Adipocyte (in vitro differentiated cells): ENCODE measurements around the gene AFG1L.

Experiments
- DNase-seq: peaks from one replicate; pipeline ENCODE4 v3.0.0-alpha.2; 2015; ENCODE audit warnings: low read depth
- H3K27me3 ChIP-seq: replicated peaks from 2 replicates; pipeline ENCODE4 v1.7.0; 2013; ENCODE audit warnings: mild to moderate bottlenecking, low read length, moderate library complexity; ENCODE audit not compliant: control insufficient read depth, insufficient read depth
- H3K36me3 ChIP-seq: 2 replicates; pipeline ENCODE4 v1.7.0; 2013; ENCODE audit warnings: low read length, mild to moderate bottlenecking, moderate library complexity; ENCODE audit not compliant: control insufficient read depth, insufficient read depth, severe bottlenecking
- H3K4me1 ChIP-seq: 2 replicates; pipeline ENCODE4 v1.7.0; 2013; ENCODE audit warnings: mild to moderate bottlenecking, low read length, moderate library complexity; ENCODE audit not compliant: control insufficient read depth, insufficient read depth
- H3K4me3 ChIP-seq: 2 replicates; pipeline ENCODE4 v1.7.0; 2013; ENCODE audit warnings: mild to moderate bottlenecking, low read length, moderate library complexity
- H3K9ac ChIP-seq: 2 replicates; pipeline ENCODE4 v1.7.0; 2013; ENCODE audit warnings: mild to moderate bottlenecking, low read length, moderate library complexity
- H3K9me3 ChIP-seq: 2 replicates; pipeline ENCODE4 v1.7.0; 2013; ENCODE audit warnings: mild to moderate bottlenecking, low read length, moderate library complexity; ENCODE audit not compliant: control insufficient read depth

The AFG1L gene

DNA sequence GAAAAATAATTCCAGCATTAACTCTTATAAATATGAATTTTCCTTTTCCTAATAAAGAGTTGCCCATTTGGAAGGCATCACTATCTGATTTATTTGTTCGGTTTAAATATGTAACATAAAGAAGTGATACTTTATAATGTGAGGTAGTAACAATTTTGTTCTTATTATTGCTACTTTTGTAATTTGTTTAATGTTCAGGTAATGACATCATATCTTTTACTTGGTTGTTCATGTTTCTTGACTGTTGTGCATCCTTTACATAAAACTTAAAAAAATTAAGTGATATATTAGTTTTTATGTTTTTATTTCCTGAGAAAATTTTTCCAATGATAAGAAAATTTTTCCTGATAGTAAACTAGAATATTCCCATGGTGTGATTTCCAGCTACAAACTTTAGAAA lies 124.6 kb downstream of the AFG1L start:
- Histone ChIP-seq H3K36me3 (no peaks in the 10 kb centered on the region), H3K4me1 (peaks cover 4% of the 10 kb centered on the region), H3K27me3 (no peaks in the 10 kb centered on the region), H3K9me3 (no peaks in the 10 kb centered on the region), H3K4me3 (no peak overlapping the region), H3K9ac (no peak overlapping the region)
- no peak for DNase-seq

DNA sequence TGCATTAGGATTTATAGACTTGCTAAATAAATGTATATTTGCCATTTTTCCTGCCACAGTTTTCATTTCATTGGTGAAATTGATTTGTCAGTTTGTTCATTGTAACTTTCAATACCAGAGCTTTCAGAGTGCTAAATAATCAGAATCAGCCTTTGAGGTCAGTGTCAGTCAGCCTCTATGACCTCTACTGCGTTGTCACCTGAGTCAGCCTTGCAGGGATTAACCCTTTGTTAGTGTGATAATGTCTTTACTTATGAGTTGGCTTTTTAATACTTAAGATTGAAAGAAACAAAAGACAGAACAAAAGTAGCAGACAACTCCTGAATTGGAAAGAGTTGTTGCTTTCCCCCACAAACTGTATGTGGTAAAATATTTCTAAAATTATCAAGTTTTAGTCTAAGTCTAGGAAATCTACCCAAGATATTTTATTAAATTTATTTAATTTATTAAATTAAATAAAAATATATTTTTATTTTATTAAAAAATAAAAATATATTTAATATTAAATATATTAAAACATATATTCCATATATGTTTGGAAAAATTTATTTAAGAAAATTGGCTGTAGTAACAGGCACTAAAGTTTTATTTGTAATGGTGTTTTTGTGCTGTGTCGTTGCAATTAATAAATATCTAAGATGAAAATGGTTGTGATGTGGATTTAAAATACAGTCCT lies 125.2 kb downstream of the AFG1L start:
- H3K4me3 ChIP-seq = no peak overlapping the region
- H3K27me3 ChIP-seq = no peaks in the 10 kb centered on the region
- H3K4me1 ChIP-seq = peaks cover 4% of the 10 kb centered on the region
- DNase-seq = no peak
- no peak overlapping the region for H3K9ac ChIP-seq
- no peaks in the 10 kb centered on the region for H3K36me3 ChIP-seq
- H3K9me3 ChIP-seq = no peaks in the 10 kb centered on the region

DNA sequence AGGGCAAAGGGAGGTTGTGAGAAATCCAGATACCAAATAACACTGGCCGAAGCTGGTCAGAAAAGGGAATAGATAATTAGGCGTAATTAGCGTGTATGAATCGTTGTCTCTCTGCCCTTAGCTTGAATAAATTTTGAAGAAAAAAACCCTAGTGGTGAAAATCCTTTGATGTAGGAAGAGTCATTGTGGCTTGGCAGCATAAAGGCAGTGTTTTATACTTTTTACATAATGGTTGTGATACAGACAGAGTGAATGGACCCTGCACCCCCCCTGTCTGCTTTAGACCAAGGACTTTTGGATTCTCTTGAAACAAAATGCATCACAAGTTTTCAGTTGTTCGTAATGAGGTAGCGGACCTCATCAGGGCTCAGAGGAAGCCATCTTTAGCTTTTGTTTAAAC lies 126.5 kb downstream of the AFG1L start:
- no peak for DNase-seq
- Histone ChIP-seq H3K9me3 (no peaks in the 10 kb centered on the region), H3K9ac (no peak overlapping the region), H3K4me3 (no peak overlapping the region), H3K4me1 (peaks cover 4% of the 10 kb centered on the region), H3K27me3 (no peaks in the 10 kb centered on the region), H3K36me3 (no peaks in the 10 kb centered on the region)

DNA sequence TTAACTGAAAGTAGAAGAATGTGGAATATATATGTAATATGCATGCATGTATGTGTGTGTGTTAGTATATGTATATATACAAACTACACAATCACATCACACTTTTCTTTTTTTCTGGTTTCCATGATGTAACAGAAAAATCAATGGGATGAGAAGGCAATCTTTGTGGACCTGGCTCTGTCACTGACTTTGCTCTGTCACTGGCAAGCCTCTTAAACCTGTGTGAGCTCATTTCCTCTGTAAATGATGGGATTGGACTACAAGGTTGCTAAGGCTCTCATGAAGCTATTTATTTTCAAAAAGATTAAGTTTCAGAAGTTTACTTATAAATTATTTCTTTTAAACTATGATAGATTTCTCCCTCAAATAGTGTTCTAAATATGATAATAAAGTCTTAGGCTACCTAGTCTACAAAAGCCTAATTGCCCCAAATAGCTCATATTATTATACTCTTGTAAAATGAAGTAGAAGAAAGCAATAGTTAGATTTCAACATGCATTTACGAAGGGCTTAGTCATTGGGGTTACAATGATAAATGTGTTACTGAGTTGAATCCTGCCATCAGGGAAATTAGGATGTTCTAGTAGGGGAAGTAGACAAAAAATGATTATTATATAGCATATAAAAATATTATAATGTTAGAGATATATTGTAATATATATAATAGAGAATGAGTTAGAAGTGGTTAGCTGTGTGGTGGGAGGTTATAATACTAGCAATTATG lies 129.3 kb downstream of the AFG1L start:
- no peaks in the 10 kb centered on the region for H3K27me3 ChIP-seq
- H3K9ac ChIP-seq = no peak overlapping the region
- H3K4me1 ChIP-seq = peaks cover 4% of the 10 kb centered on the region
- H3K36me3 ChIP-seq = no peaks in the 10 kb centered on the region
- DNase-seq = no peak
- no peaks in the 10 kb centered on the region for H3K9me3 ChIP-seq
- H3K4me3 ChIP-seq = no peak overlapping the region

DNA sequence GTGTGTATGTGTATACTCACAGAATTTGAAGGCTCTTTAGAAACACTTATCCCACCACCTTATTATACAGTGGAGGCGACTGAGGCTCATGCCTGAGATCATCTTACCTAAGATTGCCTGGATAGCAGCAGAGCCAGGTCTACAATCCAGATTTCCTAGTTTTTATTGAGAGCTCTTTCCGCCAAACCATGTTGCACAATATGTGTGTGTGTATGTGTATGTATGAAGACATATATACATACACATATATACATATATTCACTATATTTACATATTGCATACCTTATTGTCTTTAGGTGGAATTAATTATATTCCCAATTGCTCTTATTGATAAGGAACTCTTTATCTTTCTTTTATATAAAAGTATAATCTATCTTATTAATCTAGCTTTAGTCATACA lies 130.6 kb downstream of the AFG1L start:
- Histone ChIP-seq H3K36me3 (no peaks in the 10 kb centered on the region), H3K9ac (no peak overlapping the region), H3K27me3 (no peaks in the 10 kb centered on the region), H3K4me3 (no peak overlapping the region), H3K4me1 (peaks cover 4% of the 10 kb centered on the region), H3K9me3 (no peaks in the 10 kb centered on the region)
- DNase-seq = no peak

DNA sequence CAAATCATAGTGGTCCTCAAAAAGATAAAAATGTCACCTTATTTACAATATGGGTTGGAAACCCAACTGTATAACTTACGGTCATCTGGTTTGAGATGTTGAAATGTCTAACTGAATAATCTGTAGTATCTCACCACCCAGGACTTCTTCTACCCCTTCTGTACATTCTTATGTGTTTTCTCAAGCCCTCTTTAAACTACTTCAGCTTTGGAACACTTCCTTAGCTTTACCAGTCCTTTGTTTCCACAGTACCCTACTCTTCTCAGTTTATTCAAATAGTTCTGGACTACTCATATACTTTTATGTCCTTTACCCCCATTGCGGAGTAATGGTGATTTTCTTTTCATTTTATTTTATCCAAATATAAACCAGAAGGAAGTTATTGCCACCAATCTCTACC lies 137.3 kb downstream of the AFG1L start:
- no peak for DNase-seq
- Histone ChIP-seq H3K36me3 (no peaks in the 10 kb centered on the region), H3K9me3 (no peaks in the 10 kb centered on the region), H3K9ac (no peak overlapping the region), H3K4me3 (no peak overlapping the region), H3K27me3 (no peaks in the 10 kb centered on the region), H3K4me1 (no peaks in the 10 kb centered on the region)

DNA sequence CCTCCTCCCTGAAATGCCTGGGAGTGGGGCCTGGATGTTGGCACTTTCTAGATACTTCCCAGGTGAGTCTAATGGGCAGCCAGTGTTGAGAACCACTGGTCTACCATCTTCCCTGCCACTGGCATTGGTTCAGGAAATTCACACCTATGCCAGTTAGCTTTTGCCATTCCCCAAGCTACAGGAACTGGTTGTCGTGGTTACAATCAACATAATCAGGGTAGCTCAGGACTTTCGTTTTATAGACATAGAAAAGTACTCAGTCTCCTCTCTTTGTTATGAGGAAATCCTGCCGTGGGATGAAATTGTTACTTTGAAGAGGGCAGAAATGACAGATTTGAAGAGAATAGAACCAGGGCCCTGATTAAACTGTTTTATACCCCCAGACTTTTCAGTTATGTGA lies 137.9 kb downstream of the AFG1L start:
- Histone ChIP-seq H3K9me3 (no peaks in the 10 kb centered on the region), H3K9ac (no peak overlapping the region), H3K27me3 (no peaks in the 10 kb centered on the region), H3K4me3 (no peak overlapping the region), H3K36me3 (no peaks in the 10 kb centered on the region), H3K4me1 (no peaks in the 10 kb centered on the region)
- DNase-seq = no peak

DNA sequence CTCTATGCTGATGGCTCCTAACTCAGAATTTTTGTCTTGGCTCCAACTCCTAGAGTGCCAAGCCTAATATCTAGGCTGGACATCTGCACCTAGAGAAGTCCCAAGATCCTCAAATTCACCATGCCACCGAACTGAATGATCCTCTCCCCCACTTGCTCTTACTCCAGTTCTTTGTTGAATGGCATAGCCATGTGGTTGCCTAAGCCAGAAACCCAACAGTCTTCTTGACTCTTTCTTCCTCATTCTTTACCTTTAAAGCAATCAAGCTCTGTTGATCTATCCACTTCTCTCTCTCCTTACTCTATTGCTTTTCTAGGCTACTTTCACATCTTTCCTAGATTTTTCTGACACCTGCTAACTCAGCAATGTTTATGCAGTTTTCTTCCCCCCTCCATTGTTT lies 139.4 kb downstream of the AFG1L start:
- Histone ChIP-seq H3K9me3 (no peaks in the 10 kb centered on the region), H3K4me3 (no peak overlapping the region), H3K36me3 (no peaks in the 10 kb centered on the region), H3K4me1 (peaks cover 6% of the 10 kb centered on the region), H3K27me3 (no peaks in the 10 kb centered on the region), H3K9ac (no peak overlapping the region)
- DNase-seq = no peak

DNA sequence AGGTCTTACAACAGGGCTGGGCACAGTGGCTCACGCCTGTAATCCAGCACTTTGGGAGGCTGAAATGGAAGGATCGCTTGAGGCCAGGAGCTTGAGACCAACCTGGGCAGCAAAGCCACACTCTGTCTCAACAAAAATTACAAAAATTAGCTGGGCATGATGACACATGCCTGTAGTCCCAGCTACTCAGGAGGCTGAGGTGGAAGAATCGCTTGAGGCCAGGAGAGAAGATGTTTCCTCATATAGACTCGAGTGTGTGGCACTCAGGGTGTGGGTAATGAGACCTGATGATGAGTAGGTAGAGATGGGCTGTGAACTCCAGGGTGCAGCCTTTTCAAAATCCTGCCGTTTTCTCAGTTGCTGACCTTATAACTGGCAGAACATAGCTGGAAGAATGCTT lies 140.5 kb downstream of the AFG1L start:
- Histone ChIP-seq H3K9me3 (no peaks in the 10 kb centered on the region), H3K9ac (no peak overlapping the region), H3K36me3 (no peaks in the 10 kb centered on the region), H3K27me3 (no peaks in the 10 kb centered on the region), H3K4me1 (peaks cover 6% of the 10 kb centered on the region), H3K4me3 (no peak overlapping the region)
- DNase-seq = no peak

DNA sequence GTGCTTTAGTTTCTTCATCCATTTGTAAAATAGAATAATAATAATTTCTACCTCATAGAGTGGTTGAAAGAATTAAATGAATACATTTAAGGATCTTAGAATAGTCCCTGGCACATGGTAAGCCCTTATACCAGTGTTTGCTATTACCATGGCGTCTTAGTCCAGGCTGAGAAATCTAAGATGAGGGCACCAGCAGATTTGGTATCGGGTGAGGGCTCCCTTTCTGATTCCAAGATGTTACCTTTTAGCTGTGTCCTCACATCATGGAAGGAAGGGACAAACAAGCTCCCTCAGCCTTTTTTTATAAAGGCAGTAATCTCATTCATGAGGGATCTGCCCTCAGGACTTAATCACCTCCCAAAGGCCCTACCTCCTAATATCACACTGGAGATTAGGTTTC lies 141.9 kb downstream of the AFG1L start:
- H3K36me3 ChIP-seq = no peaks in the 10 kb centered on the region

DNA sequence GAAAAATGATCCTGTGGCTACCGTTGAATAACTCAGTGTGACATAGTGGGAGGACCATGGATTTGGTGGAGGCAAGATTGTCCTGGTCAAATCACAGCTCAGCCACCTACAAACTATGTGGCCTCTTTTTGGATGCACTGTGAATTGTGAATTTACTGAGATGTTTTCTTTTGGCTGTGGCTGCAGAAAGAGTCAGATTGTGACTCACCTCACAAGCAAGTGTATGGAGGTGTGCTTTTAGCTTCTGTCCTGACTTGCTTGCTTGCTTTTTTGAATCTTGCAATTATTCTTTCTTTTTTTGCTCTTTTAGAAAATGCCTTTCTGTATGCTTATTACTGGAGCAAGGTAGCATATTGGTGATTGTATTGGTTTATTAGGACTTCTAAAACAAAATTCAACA lies 143.0 kb downstream of the AFG1L start:
- no peaks in the 10 kb centered on the region for H3K27me3 ChIP-seq
- H3K9ac ChIP-seq = no peak overlapping the region
- H3K9me3 ChIP-seq = no peaks in the 10 kb centered on the region
- H3K4me3 ChIP-seq = no peak overlapping the region
- H3K36me3 ChIP-seq = no peaks in the 10 kb centered on the region
- DNase-seq = no peak
- H3K4me1 ChIP-seq = peaks cover 18% of the 10 kb centered on the region

More for the DNA sequence above, 141.9 kb downstream of the AFG1L start:
- Histone ChIP-seq H3K9me3 (no peaks in the 10 kb centered on the region), H3K9ac (no peak overlapping the region), H3K4me1 (peaks cover 15% of the 10 kb centered on the region), H3K4me3 (no peak overlapping the region), H3K27me3 (no peaks in the 10 kb centered on the region)
- DNase-seq = no peak

DNA sequence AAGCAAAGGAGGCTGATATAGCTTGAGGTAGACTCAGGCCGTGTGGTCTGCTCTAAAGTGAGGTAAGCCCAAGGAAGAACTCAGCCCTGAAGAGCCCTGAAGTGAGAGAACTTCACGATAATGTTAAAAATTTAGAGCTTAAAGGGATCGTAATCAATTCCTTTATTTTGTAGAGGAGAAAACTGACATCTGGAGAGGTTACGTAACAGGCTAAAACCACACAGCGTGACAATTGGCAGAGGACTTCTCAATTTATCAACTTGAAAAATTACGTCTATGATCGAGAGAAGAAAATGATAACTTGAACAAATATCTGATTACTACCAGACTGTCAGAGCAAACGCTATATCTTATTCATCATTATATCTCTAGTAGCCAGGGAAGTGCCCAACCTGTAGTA lies 144.1 kb downstream of the AFG1L start:
- Histone ChIP-seq H3K4me3 (peak overlapping the region; percentile 10), H3K4me1 (peaks cover 18% of the 10 kb centered on the region), H3K9ac (no peak overlapping the region), H3K36me3 (no peaks in the 10 kb centered on the region), H3K9me3 (no peaks in the 10 kb centered on the region), H3K27me3 (no peaks in the 10 kb centered on the region)
- no peak for DNase-seq
